Measurements from ENCODE around the gene RFFL. TPM values are rescaled to one million over a fixed set of nuclear protein-coding genes. Genes with fewer than 3 reads are reported as not detected.

RFFL gene
- total and polyA plus RNA-seq, 7 donors: 7.0 to 39.5 (median 23.6) TPM

DNA sequence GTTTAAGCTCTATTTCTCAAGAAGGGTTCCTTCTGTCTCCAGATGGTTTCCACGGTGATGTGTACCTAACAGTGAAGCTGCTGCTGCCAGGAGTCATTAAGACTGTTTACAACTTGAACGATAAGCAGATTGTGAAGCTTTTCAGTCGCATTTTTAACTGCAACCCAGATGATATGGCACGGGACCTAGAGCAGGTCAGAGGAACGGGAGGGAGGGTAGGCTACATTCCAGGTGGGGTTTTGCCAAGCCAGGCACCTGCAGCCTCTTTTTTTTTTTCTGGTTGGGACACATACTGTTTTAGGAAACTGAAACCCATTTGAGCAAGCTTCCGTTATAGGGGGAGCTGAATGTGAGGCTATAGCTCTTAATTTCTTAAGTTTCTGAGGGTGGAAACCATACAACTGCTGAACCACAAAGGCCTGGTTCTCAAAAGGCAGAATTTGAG lies 72.6 kb downstream of the RFFL start:
- Histone ChIP-seq H3K27ac (no peak overlapping the region), H3K4me3 (no peak overlapping the region), H3K36me3 (ENCODE audit: insufficient read depth in 1 of 2, low read depth in 1 of 2) (peaks cover 19 to 99% of the 10 kb centered on the region in 2 donors), H3K4me1 (no peaks in the 10 kb centered on the region), H3K9me3 (no peaks in the 10 kb centered on the region), H3K27me3 (ENCODE audit: insufficient read depth in 3 of 3, low read length in 2 of 3) (no peaks in the 10 kb centered on the region)
- no peak for ATAC-seq
- DNase-seq: no peak
- intact Hi-C loops (cut with DNase I): no loop called here
- TF ChIP-seq, protein P1, sequence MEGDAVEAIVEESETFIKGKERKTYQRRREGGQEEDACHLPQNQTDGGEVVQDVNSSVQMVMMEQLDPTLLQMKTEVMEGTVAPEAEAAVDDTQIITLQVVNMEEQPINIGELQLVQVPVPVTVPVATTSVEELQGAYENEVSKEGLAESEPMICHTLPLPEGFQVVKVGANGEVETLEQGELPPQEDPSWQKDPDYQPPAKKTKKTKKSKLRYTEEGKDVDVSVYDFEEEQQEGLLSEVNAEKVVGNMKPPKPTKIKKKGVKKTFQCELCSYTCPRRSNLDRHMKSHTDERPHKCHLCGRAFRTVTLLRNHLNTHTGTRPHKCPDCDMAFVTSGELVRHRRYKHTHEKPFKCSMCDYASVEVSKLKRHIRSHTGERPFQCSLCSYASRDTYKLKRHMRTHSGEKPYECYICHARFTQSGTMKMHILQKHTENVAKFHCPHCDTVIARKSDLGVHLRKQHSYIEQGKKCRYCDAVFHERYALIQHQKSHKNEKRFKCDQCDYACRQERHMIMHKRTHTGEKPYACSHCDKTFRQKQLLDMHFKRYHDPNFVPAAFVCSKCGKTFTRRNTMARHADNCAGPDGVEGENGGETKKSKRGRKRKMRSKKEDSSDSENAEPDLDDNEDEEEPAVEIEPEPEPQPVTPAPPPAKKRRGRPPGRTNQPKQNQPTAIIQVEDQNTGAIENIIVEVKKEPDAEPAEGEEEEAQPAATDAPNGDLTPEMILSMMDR (IDR thresholded peaks at IDR 0.05): no peak
- 54 to 63% (median 61%) methylated on average over 6 of the region's 6 CpGs for WGBS, 3 donors

- intact Hi-C loops (cut with DNase I): no loop called here
- Histone ChIP-seq H3K27ac (no peak overlapping the region), H3K4me1 (peaks cover 1% of the 10 kb centered on the region), H3K27me3 (ENCODE audit: insufficient read depth in 3 of 3, low read length in 2 of 3) (no peaks in the 10 kb centered on the region), H3K4me3 (no peak overlapping the region), H3K36me3 (ENCODE audit: insufficient read depth in 1 of 2, low read depth in 1 of 2) (peaks cover 14 to 89% of the 10 kb centered on the region in 2 donors), H3K9me3 (no peaks in the 10 kb centered on the region)
- no peak for ATAC-seq
- DNase-seq: no peak
- TF ChIP-seq, protein P1 (IDR thresholded peaks at IDR 0.05): no peak
- 88 to 92% (median 88%) methylated on average over 10 of the region's 10 CpGs for WGBS, 3 donors
Measured at GRCh38 chr17:34989473-34989872, 74.0 kb downstream of the RFFL start.

DNA sequence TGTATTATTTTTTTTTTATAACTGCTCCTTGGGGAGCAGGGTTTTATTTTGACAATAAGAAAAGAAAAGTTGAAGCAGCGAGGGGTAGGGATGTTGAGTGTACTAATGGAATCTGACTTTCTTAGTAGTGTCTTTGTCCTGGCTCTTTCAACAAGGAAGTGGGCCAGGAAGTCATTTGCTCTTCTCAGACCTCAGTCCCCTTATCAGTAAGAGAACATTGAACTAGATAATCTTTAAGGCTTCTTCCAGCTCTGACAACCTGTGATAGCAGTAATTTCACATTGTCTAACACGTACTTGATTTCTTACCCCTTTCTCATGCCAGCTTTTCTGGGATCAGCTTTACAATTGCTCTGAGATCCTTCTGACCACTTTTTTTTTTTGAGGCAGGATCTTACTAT lies 74.9 kb downstream of the RFFL start:
- Histone ChIP-seq H3K4me3 (no peak overlapping the region), H3K9me3 (no peaks in the 10 kb centered on the region), H3K27me3 (ENCODE audit: insufficient read depth in 3 of 3, low read length in 2 of 3) (no peaks in the 10 kb centered on the region), H3K36me3 (ENCODE audit: insufficient read depth in 1 of 2, low read depth in 1 of 2) (peaks cover 10 to 86% of the 10 kb centered on the region in 2 donors), H3K4me1 (peaks cover 9% of the 10 kb centered on the region), H3K27ac (no peak overlapping the region)
- TF ChIP-seq, protein P1 (IDR thresholded peaks at IDR 0.05): no peak
- WGBS, 3 donors: 89 to 100% (median 95%) methylated on average over 2 of the region's 2 CpGs
- ATAC-seq (no peak), DNase-seq (no peak)
- intact Hi-C loops (cut with DNase I): no loop called here

DNA sequence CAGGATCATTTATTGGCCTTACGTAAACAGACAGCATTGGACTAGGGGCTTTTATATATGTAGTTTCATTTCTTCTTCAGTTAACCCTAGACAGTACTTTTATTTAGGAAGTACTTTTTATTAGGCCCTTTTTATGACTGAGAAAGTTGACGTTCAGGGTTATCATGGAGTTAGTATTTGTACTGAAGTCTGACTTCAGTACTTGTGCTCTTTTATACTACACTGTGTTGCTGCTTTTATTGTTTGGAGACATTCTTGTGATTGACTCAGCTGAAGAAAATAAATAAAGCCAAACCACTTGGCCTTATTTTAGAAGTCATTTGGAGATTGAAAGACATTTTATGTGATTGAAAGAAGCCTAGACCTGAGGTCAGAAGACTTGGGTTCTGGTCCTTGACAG lies 76.3 kb downstream of the RFFL start:
- TF ChIP-seq, protein P1 (IDR thresholded peaks at IDR 0.05): no peak
- no peaks in the 10 kb centered on the region for H3K27me3 ChIP-seq (ENCODE audit: insufficient read depth in 3 of 3, low read length in 2 of 3)
- no peak overlapping the region for H3K4me3 ChIP-seq
- no peak for DNase-seq
- intact Hi-C loops (cut with DNase I): no loop called here
- no peaks in the 10 kb centered on the region for H3K9me3 ChIP-seq
- no peak overlapping the region for H3K27ac ChIP-seq
- peaks cover 9 to 76% of the 10 kb centered on the region in 2 donors for H3K36me3 ChIP-seq (ENCODE audit: insufficient read depth in 1 of 2, low read depth in 1 of 2)
- WGBS, 3 donors: 88 to 91% (median 90%) methylated on average over 2 of the region's 2 CpGs
- no peak for ATAC-seq
- peaks cover 10% of the 10 kb centered on the region for H3K4me1 ChIP-seq

Data from psoas muscle (tissue), 8 donors.